Neural crest cell (in vitro differentiated cells): Measurements from ENCODE around the gene ABHD17C. TPM values are rescaled to one million over a fixed set of nuclear protein-coding genes. Genes with fewer than 3 reads are reported as not detected.

ENCODE experiments used
- DNase-seq: peaks from one replicate; pipeline ENCODE4 v3.0.0; 2021; ENCODE audit warnings: low read depth, mixed read lengths, low spot score
- H3K27ac Mint-ChIP-seq: one replicate; pipeline ENCODE4 v1.8.0; 2021; ENCODE audit warnings: mild to moderate bottlenecking, mixed read lengths; ENCODE audit not compliant: unreplicated experiment
- H3K27me3 Mint-ChIP-seq: 2 replicates; pipeline ENCODE4 v1.8.0; 2021; ENCODE audit warnings: low read depth, mild to moderate bottlenecking, mixed read lengths
- H3K36me3 Mint-ChIP-seq: 2 replicates; pipeline ENCODE4 v1.8.0; 2021; ENCODE audit warnings: low read depth, mild to moderate bottlenecking, mixed read lengths
- H3K4me1 Mint-ChIP-seq: 2 replicates; pipeline ENCODE4 v1.8.0; 2021; ENCODE audit warnings: mixed read lengths
- H3K4me3 Mint-ChIP-seq: one replicate; pipeline ENCODE4 v1.8.0; 2021; ENCODE audit warnings: mild to moderate bottlenecking, mixed read lengths
- H3K9me3 Mint-ChIP-seq: 2 replicates; pipeline ENCODE4 v1.8.0; 2021; ENCODE audit warnings: mixed read lengths
- CTCF ChIP-seq: fragments of 200-600 bp; sonication (generic); conservative IDR thresholded peaks from 2 replicates; pipeline ENCODE4 v1.5.0; 2021; ENCODE audit warnings: antibody characterized with exemption, mild to moderate bottlenecking
- total RNA-seq: library from RNA; stranded (reverse); gene quantifications from 2 replicates; pipeline ENCODE4 v1.2.1, GENCODE V29; 2021

Gene ABHD17C
- total RNA-seq, 1 donor from 2014 or later, result 26.5 TPM

GRCh38 chr15:80787316-80787715, 92.2 kb downstream of the ABHD17C start:
- peaks cover 67% of the 10 kb centered on the region for H3K27me3 Mint-ChIP-seq
- H3K4me1 Mint-ChIP-seq, result no peaks in the 10 kb centered on the region
- H3K27ac Mint-ChIP-seq, result no peak overlapping the region
- H3K4me3 Mint-ChIP-seq, result no peak overlapping the region
- no peak for TF ChIP-seq CTCF
- no peaks in the 10 kb centered on the region for H3K9me3 Mint-ChIP-seq
- no peak for DNase-seq
- H3K36me3 Mint-ChIP-seq, result no peaks in the 10 kb centered on the region

- Mint-ChIP-seq H3K27ac (no peak overlapping the region), H3K4me3 (no peak overlapping the region), H3K27me3 (peaks cover 66% of the 10 kb centered on the region), H3K9me3 (no peaks in the 10 kb centered on the region), H3K4me1 (no peaks in the 10 kb centered on the region), H3K36me3 (no peaks in the 10 kb centered on the region)
- TF ChIP-seq CTCF, result no peak
- DNase-seq, result no peak
Measured at GRCh38 chr15:80788536-80788935, 93.4 kb downstream of the ABHD17C start.

- no peak for DNase-seq
- no peak overlapping the region for H3K27ac Mint-ChIP-seq
- H3K27me3 Mint-ChIP-seq, result peaks cover 65% of the 10 kb centered on the region
- no peaks in the 10 kb centered on the region for H3K36me3 Mint-ChIP-seq
- no peaks in the 10 kb centered on the region for H3K4me1 Mint-ChIP-seq
- no peak for TF ChIP-seq CTCF
- no peaks in the 10 kb centered on the region for H3K9me3 Mint-ChIP-seq
- no peak overlapping the region for H3K4me3 Mint-ChIP-seq
Measured at GRCh38 chr15:80789296-80789695, 94.2 kb downstream of the ABHD17C start.

- no peak for DNase-seq
- Mint-ChIP-seq H3K27me3 (peaks cover 63% of the 10 kb centered on the region), H3K27ac (no peak overlapping the region), H3K4me1 (no peaks in the 10 kb centered on the region), H3K36me3 (no peaks in the 10 kb centered on the region), H3K4me3 (no peak overlapping the region), H3K9me3 (no peaks in the 10 kb centered on the region)
- no peak for TF ChIP-seq CTCF
Measured at GRCh38 chr15:80789796-80790195, 94.7 kb downstream of the ABHD17C start.

- H3K4me3 Mint-ChIP-seq, result no peak overlapping the region
- TF ChIP-seq CTCF, result no peak
- no peaks in the 10 kb centered on the region for H3K9me3 Mint-ChIP-seq
- H3K36me3 Mint-ChIP-seq, result no peaks in the 10 kb centered on the region
- no peak for DNase-seq
- no peaks in the 10 kb centered on the region for H3K4me1 Mint-ChIP-seq
- H3K27me3 Mint-ChIP-seq, result peaks cover 63% of the 10 kb centered on the region
- no peak overlapping the region for H3K27ac Mint-ChIP-seq
Measured at GRCh38 chr15:80790236-80790635, 95.1 kb downstream of the ABHD17C start.

GRCh38 chr15:80791004-80791403, 95.9 kb downstream of the ABHD17C start:
- H3K4me3 Mint-ChIP-seq, result no peak overlapping the region
- H3K9me3 Mint-ChIP-seq, result no peaks in the 10 kb centered on the region
- DNase-seq, result no peak
- H3K27me3 Mint-ChIP-seq, result peaks cover 62% of the 10 kb centered on the region
- no peak overlapping the region for H3K27ac Mint-ChIP-seq
- no peaks in the 10 kb centered on the region for H3K36me3 Mint-ChIP-seq
- TF ChIP-seq CTCF, result no peak
- no peaks in the 10 kb centered on the region for H3K4me1 Mint-ChIP-seq
